BLaER1 (cell line): ENCODE measurements around the gene ESF1.

Source experiments
- H3K27ac ChIP-seq: shearing (Covaris generic); formaldehyde crosslinking; 2 replicates; pipeline ENCODE4 v1.8.1; 2022
- H3K27me3 ChIP-seq: shearing (Covaris generic); formaldehyde crosslinking; 2 replicates; pipeline ENCODE4 v1.8.1; 2022
- H3K36me3 ChIP-seq: shearing (Covaris generic); formaldehyde crosslinking; 2 replicates; pipeline ENCODE4 v1.8.1; 2022
- H3K4me1 ChIP-seq: shearing (Covaris generic); formaldehyde crosslinking; 2 replicates; pipeline ENCODE4 v1.8.1; 2022
- H3K4me2 ChIP-seq: shearing (Covaris generic); formaldehyde crosslinking; 2 replicates; pipeline ENCODE4 v1.8.1; 2022
- H3K4me3 ChIP-seq: shearing (Covaris generic); formaldehyde crosslinking; 2 replicates; pipeline ENCODE4 v1.8.1; 2022
- H3K9ac ChIP-seq: shearing (Covaris generic); formaldehyde crosslinking; 2 replicates; pipeline ENCODE4 v1.8.1; 2022
- H3K9me3 ChIP-seq: shearing (Covaris generic); formaldehyde crosslinking; 2 replicates; pipeline ENCODE4 v1.8.1; 2022
- H4K20me1 ChIP-seq: shearing (Covaris generic); formaldehyde crosslinking; 2 replicates; pipeline ENCODE4 v1.8.1; 2022
- Cebpa-rat ChIP-seq: shearing (Covaris generic); IDR thresholded peaks from 2 replicates; pipeline ENCODE4 v1.8.1; 2022

Gene ESF1

GRCh38 chr20:13816757-13817156 lies 32.0 kb upstream of the ESF1 start:
- Histone ChIP-seq H4K20me1 (peaks cover 10% of the 10 kb centered on the region; the same call in 1 of the 2 replicates), H3K27me3 (no peaks in the 10 kb centered on the region), H3K4me3 (no peak overlapping the region), H3K4me1 (no peaks in the 10 kb centered on the region), H3K4me2 (no peak overlapping the region), H3K9ac (no peak overlapping the region), H3K36me3 (peaks cover 69% of the 10 kb centered on the region), H3K27ac (no peak overlapping the region), H3K9me3 (no peaks in the 10 kb centered on the region)
- TF ChIP-seq Cebpa-rat: no peak

GRCh38 chr20:13814672-13815071 lies 30.0 kb upstream of the ESF1 start:
- Histone ChIP-seq H3K4me1 (no peaks in the 10 kb centered on the region), H3K9me3 (no peaks in the 10 kb centered on the region), H3K4me3 (no peak overlapping the region), H3K36me3 (peaks cover 87% of the 10 kb centered on the region), H3K27me3 (no peaks in the 10 kb centered on the region), H3K27ac (no peak overlapping the region), H3K9ac (no peak overlapping the region), H4K20me1 (peaks cover 19% of the 10 kb centered on the region; the same call in 1 of the 2 replicates), H3K4me2 (no peak overlapping the region)
- no peak for TF ChIP-seq Cebpa-rat

- Histone ChIP-seq H3K9ac (no peak overlapping the region), H4K20me1 (peaks cover 19% of the 10 kb centered on the region; the same call in 1 of the 2 replicates), H3K4me3 (no peak overlapping the region), H3K9me3 (no peaks in the 10 kb centered on the region), H3K4me1 (no peaks in the 10 kb centered on the region), H3K27ac (no peak overlapping the region), H3K4me2 (no peak overlapping the region), H3K27me3 (no peaks in the 10 kb centered on the region), H3K36me3 (peaks cover 94% of the 10 kb centered on the region)
- TF ChIP-seq Cebpa-rat: no peak
These were observed 29.2 kb upstream of the ESF1 start for GRCh38 chr20:13813910-13814309.

- Histone ChIP-seq H3K4me1 (no peaks in the 10 kb centered on the region), H4K20me1 (peaks cover 19% of the 10 kb centered on the region; the same call in 1 of the 2 replicates), H3K36me3 (peaks cover 96% of the 10 kb centered on the region), H3K27me3 (no peaks in the 10 kb centered on the region), H3K9me3 (no peaks in the 10 kb centered on the region), H3K4me3 (no peak overlapping the region), H3K4me2 (no peak overlapping the region), H3K9ac (no peak overlapping the region), H3K27ac (no peak overlapping the region)
- no peak for TF ChIP-seq Cebpa-rat
These were observed 25.7 kb upstream of the ESF1 start for GRCh38 chr20:13810446-13810845.

GRCh38 chr20:13809855-13810254 lies 25.1 kb upstream of the ESF1 start:
- TF ChIP-seq Cebpa-rat: no peak
- no peak overlapping the region for H3K27ac ChIP-seq
- no peaks in the 10 kb centered on the region for H3K27me3 ChIP-seq
- peaks cover 17% of the 10 kb centered on the region; the same call in 1 of the 2 replicates for H4K20me1 ChIP-seq
- no peaks in the 10 kb centered on the region for H3K4me1 ChIP-seq
- H3K9ac ChIP-seq: no peak overlapping the region
- no peak overlapping the region for H3K4me2 ChIP-seq
- no peak overlapping the region for H3K4me3 ChIP-seq
- peaks cover 95% of the 10 kb centered on the region for H3K36me3 ChIP-seq
- no peaks in the 10 kb centered on the region for H3K9me3 ChIP-seq

GRCh38 chr20:13809373-13809772 lies 24.7 kb upstream of the ESF1 start:
- H3K4me2 ChIP-seq: no peak overlapping the region
- no peaks in the 10 kb centered on the region for H3K27me3 ChIP-seq
- no peaks in the 10 kb centered on the region for H3K9me3 ChIP-seq
- peaks cover 95% of the 10 kb centered on the region for H3K36me3 ChIP-seq
- H4K20me1 ChIP-seq: peaks cover 14% of the 10 kb centered on the region; the same call in 1 of the 2 replicates
- TF ChIP-seq Cebpa-rat: no peak
- H3K27ac ChIP-seq: no peak overlapping the region
- no peaks in the 10 kb centered on the region for H3K4me1 ChIP-seq
- no peak overlapping the region for H3K4me3 ChIP-seq
- H3K9ac ChIP-seq: no peak overlapping the region

GRCh38 chr20:13800728-13801134 lies 16.0 kb upstream of the ESF1 start:
- H3K9me3 ChIP-seq: no peaks in the 10 kb centered on the region
- peaks cover 87% of the 10 kb centered on the region for H3K36me3 ChIP-seq
- H3K4me3 ChIP-seq: no peak overlapping the region
- no peaks in the 10 kb centered on the region for H3K4me1 ChIP-seq
- no peaks in the 10 kb centered on the region for H3K27me3 ChIP-seq
- no peak overlapping the region for H3K4me2 ChIP-seq
- H3K9ac ChIP-seq: no peak overlapping the region
- H4K20me1 ChIP-seq: no peaks in the 10 kb centered on the region
- H3K27ac ChIP-seq: no peak overlapping the region
- TF ChIP-seq Cebpa-rat: no peak

- H3K4me2 ChIP-seq: no peak overlapping the region
- H3K9me3 ChIP-seq: no peaks in the 10 kb centered on the region
- H3K9ac ChIP-seq: no peak overlapping the region
- H3K27ac ChIP-seq: no peak overlapping the region
- H3K36me3 ChIP-seq: peaks cover 90% of the 10 kb centered on the region
- H4K20me1 ChIP-seq: no peaks in the 10 kb centered on the region
- no peak for TF ChIP-seq Cebpa-rat
- no peak overlapping the region for H3K4me3 ChIP-seq
- H3K4me1 ChIP-seq: no peaks in the 10 kb centered on the region
- no peaks in the 10 kb centered on the region for H3K27me3 ChIP-seq
These were observed 15.3 kb upstream of the ESF1 start for GRCh38 chr20:13799974-13800373.

- Histone ChIP-seq H3K4me1 (no peaks in the 10 kb centered on the region), H3K9ac (no peak overlapping the region), H3K9me3 (no peaks in the 10 kb centered on the region), H3K36me3 (peaks cover 90% of the 10 kb centered on the region), H4K20me1 (no peaks in the 10 kb centered on the region), H3K27ac (no peak overlapping the region), H3K4me2 (no peak overlapping the region), H3K27me3 (no peaks in the 10 kb centered on the region), H3K4me3 (no peak overlapping the region)
- TF ChIP-seq Cebpa-rat: no peak
These were observed 14.3 kb upstream of the ESF1 start for GRCh38 chr20:13799040-13799439.

- no peak overlapping the region for H3K9ac ChIP-seq
- peaks cover 91% of the 10 kb centered on the region for H3K36me3 ChIP-seq
- H3K27me3 ChIP-seq: no peaks in the 10 kb centered on the region
- H4K20me1 ChIP-seq: peaks cover 37% of the 10 kb centered on the region; the same call in 1 of the 2 replicates
- no peaks in the 10 kb centered on the region for H3K9me3 ChIP-seq
- no peaks in the 10 kb centered on the region for H3K4me1 ChIP-seq
- no peak overlapping the region for H3K4me2 ChIP-seq
- H3K4me3 ChIP-seq: no peak overlapping the region
- no peak overlapping the region for H3K27ac ChIP-seq
- no peak for TF ChIP-seq Cebpa-rat
These were observed 9.9 kb upstream of the ESF1 start for GRCh38 chr20:13794667-13795066.

- Histone ChIP-seq H3K27ac (no peak overlapping the region), H3K9me3 (no peaks in the 10 kb centered on the region), H3K27me3 (no peaks in the 10 kb centered on the region), H3K4me1 (no peaks in the 10 kb centered on the region), H3K9ac (no peak overlapping the region), H3K4me2 (no peak overlapping the region), H3K36me3 (peaks cover 88% of the 10 kb centered on the region), H3K4me3 (no peak overlapping the region), H4K20me1 (peaks cover 41% of the 10 kb centered on the region; the same call in 1 of the 2 replicates)
- TF ChIP-seq Cebpa-rat: no peak
These were observed 8.3 kb upstream of the ESF1 start for GRCh38 chr20:13793001-13793400.
